ENCODE measurements around the gene PGS1.

Gene PGS1

GRCh38 chr17:78390241-78391050 lies 12.0 kb downstream of the PGS1 start:
- no peak for DNase-seq

- no peak for DNase-seq
These were observed 12.6 kb downstream of the PGS1 start for GRCh38 chr17:78391051-78391431.

GRCh38 chr17:78391843-78392242 lies 13.4 kb downstream of the PGS1 start:
- no peak for DNase-seq

- no peak for DNase-seq
These were observed 13.8 kb downstream of the PGS1 start for GRCh38 chr17:78392295-78392694.

- no peak for DNase-seq
These were observed 15.1 kb downstream of the PGS1 start for GRCh38 chr17:78393575-78393974.

- no peak for DNase-seq
These were observed 15.8 kb downstream of the PGS1 start for GRCh38 chr17:78394209-78394608.

- DNase-seq, result no peak
These were observed 16.7 kb downstream of the PGS1 start for GRCh38 chr17:78395155-78395554.

- DNase-seq, result no peak
These were observed 18.2 kb downstream of the PGS1 start for GRCh38 chr17:78396441-78397337.

- no peak for DNase-seq
These were observed 19.2 kb downstream of the PGS1 start for GRCh38 chr17:78397681-78398101.

GRCh38 chr17:78398390-78398789 lies 19.9 kb downstream of the PGS1 start:
- DNase-seq, result no peak

GRCh38 chr17:78399028-78399692 lies 20.7 kb downstream of the PGS1 start:
- DNase-seq, result no peak

GRCh38 chr17:78399693-78400144 lies 21.3 kb downstream of the PGS1 start:
- DNase-seq, result no peak

- no peak for DNase-seq
These were observed 22.3 kb downstream of the PGS1 start for GRCh38 chr17:78400581-78401240.

- DNase-seq, result no peak
These were observed 22.8 kb downstream of the PGS1 start for GRCh38 chr17:78401246-78401645.

GRCh38 chr17:78401891-78402290 lies 23.4 kb downstream of the PGS1 start:
- no peak for DNase-seq

GRCh38 chr17:78403822-78404221 lies 25.4 kb downstream of the PGS1 start:
- DNase-seq, result no peak

GRCh38 chr17:78406396-78406795 lies 27.9 kb downstream of the PGS1 start:
- DNase-seq, result no peak

- no peak for DNase-seq
These were observed 28.5 kb downstream of the PGS1 start for GRCh38 chr17:78406920-78407319.

- DNase-seq, result no peak
These were observed 29.0 kb downstream of the PGS1 start for GRCh38 chr17:78407387-78408000.

- no peak for DNase-seq
These were observed 30.1 kb downstream of the PGS1 start for GRCh38 chr17:78408476-78409050.

- no peak for DNase-seq
These were observed 30.9 kb downstream of the PGS1 start for GRCh38 chr17:78409191-78409928.
